Left ventricle myocardium inferior (tissue), 1 donor: Measurements from ENCODE around the gene ARHGAP25. TPM values are rescaled to one million over a fixed set of nuclear protein-coding genes. Genes with fewer than 3 reads are reported as not detected.

Experiments used
- DNase-seq: peaks from one replicate; pipeline ENCODE4 v3.0.0-alpha.2; 2020
- H3K27ac ChIP-seq: fragments of 200-600 bp; replicated peaks from 2 replicates; pipeline ENCODE4 v1.8.0; 2021
- H3K27me3 ChIP-seq: fragments of 200-600 bp; 2 replicates; pipeline ENCODE4 v1.8.0; 2021; ENCODE audit warnings: low read depth
- H3K36me3 ChIP-seq: fragments of 200-600 bp; 2 replicates; pipeline ENCODE4 v1.8.0; 2021
- H3K4me1 ChIP-seq: fragments of 200-600 bp; 2 replicates; pipeline ENCODE4 v1.8.0; 2021
- H3K4me3 ChIP-seq: fragments of 200-600 bp; 2 replicates; pipeline ENCODE4 v1.8.0; 2021; ENCODE audit warnings: mild to moderate bottlenecking, moderate library complexity
- H3K9me3 ChIP-seq: fragments of 200-600 bp; replicated peaks from 2 replicates; pipeline ENCODE4 v1.8.0; 2021
- CTCF ChIP-seq: fragments of 200-600 bp; IDR thresholded peaks from 2 replicates; pipeline ENCODE4 v1.8.0; 2021; ENCODE audit warnings: antibody characterized with exemption, mild to moderate bottlenecking, borderline replicate concordance
- intact Hi-C: fragments of 100-400 bp; cut with micrococcal nuclease; formaldehyde crosslinking; loops from one replicate; pipeline ENCODE4 v1.11.0; 2022
- total RNA-seq: library from RNA; stranded (reverse); fragmentation: NEBNext Ultra II Directional; extraction: Animal tissue kit (Norgen Biotek cat#: 25700); gene quantifications from one replicate; pipeline ENCODE4 v1.2.1, GENCODE V29; 2021
- donor health status: DM: no; HTN: yes; CAD: no; lungs with severe emphysema.

ARHGAP25 gene
- total RNA-seq, 1 donor from 2014 or later: 5.3 TPM

DNA sequence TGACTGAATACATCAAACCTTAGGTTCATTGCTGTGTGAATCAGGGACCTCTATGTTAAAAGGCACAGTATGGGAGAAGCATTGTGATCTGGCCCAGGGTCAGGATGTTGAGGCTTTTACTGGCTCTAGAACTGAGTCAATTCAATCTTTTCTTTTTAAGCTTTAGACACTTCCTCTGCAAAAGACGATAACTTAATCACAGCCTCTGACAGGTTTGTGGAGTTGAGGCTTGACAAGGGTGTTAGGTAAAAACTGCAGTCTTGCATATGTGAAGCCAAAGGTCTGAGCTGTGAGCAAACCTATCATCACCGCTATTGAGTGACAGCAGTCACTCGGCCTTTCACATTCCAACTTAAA lies 17.3 kb upstream of the ARHGAP25 start:
- Histone ChIP-seq H3K27me3 (peaks cover 21% of the 10 kb centered on the region), H3K4me3 (no peak overlapping the region), H3K4me1 (peaks cover 12% of the 10 kb centered on the region), H3K27ac (no peak overlapping the region), H3K36me3 (no peaks in the 10 kb centered on the region), H3K9me3 (no peaks in the 10 kb centered on the region)
- intact Hi-C loops: loop anchor here (10.0 kb wide), 1 partner anchor 232 kb away; no protein-coding TSS in a partner anchor
- no peak for DNase-seq
- TF ChIP-seq CTCF: no peak

GRCh38 chr2:68719912-68720311 lies 14.7 kb upstream of the ARHGAP25 start:
- Histone ChIP-seq H3K9me3 (no peaks in the 10 kb centered on the region), H3K27me3 (peaks cover 15% of the 10 kb centered on the region), H3K36me3 (no peaks in the 10 kb centered on the region), H3K4me3 (no peak overlapping the region), H3K4me1 (peaks cover 12% of the 10 kb centered on the region), H3K27ac (no peak overlapping the region)
- DNase-seq: no peak
- no peak for TF ChIP-seq CTCF
- intact Hi-C loops: loop anchor here (10.0 kb wide), 1 partner anchor 235 kb away; no protein-coding TSS in a partner anchor

- intact Hi-C loops: no loop called here
Measured at GRCh38 chr2:68720665-68721064, 13.9 kb upstream of the ARHGAP25 start.

GRCh38 chr2:68721482-68722101 lies 13.0 kb upstream of the ARHGAP25 start:
- H3K9me3 ChIP-seq: no peaks in the 10 kb centered on the region
- intact Hi-C loops: no loop called here
- no peaks in the 10 kb centered on the region for H3K4me1 ChIP-seq
- no peak overlapping the region for H3K27ac ChIP-seq
- no peaks in the 10 kb centered on the region for H3K36me3 ChIP-seq
- no peak for DNase-seq
- peaks cover 14% of the 10 kb centered on the region for H3K27me3 ChIP-seq
- H3K4me3 ChIP-seq: no peak overlapping the region
- no peak for TF ChIP-seq CTCF

More at GRCh38 chr2:68720665-68721064, 13.9 kb upstream of the ARHGAP25 start:
- Histone ChIP-seq H3K27ac (no peak overlapping the region), H3K4me1 (peaks cover 5% of the 10 kb centered on the region), H3K27me3 (peaks cover 14% of the 10 kb centered on the region), H3K36me3 (no peaks in the 10 kb centered on the region), H3K4me3 (no peak overlapping the region), H3K9me3 (no peaks in the 10 kb centered on the region)
- DNase-seq: no peak
- no peak for TF ChIP-seq CTCF

DNA sequence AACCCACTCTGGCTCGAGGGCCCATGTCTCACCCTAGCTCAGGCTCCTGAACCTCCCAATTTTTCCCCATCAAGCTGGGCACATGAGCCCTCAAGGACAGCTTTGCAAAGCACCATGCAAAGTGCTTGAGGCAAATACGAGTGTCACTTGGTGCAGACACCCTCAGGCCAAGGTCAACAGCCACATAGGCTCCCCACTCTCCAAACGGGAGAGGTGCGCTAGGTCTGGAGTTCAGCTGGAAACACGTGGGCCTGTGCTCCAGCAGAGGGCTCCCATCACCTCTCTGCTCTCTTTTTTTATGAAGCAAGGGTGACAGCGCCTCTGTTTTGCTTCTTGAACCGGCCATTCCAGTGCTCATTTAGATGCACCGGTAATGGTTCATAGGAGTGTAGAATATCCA lies 11.9 kb upstream of the ARHGAP25 start:
- H3K27me3 ChIP-seq: peaks cover 14% of the 10 kb centered on the region
- DNase-seq: no peak
- intact Hi-C loops: no loop called here

More for the DNA sequence above, 11.9 kb upstream of the ARHGAP25 start:
- Histone ChIP-seq H3K4me3 (no peak overlapping the region), H3K27ac (no peak overlapping the region), H3K9me3 (no peaks in the 10 kb centered on the region), H3K4me1 (no peaks in the 10 kb centered on the region), H3K36me3 (no peaks in the 10 kb centered on the region)
- no peak for TF ChIP-seq CTCF
